A673 (cell line): Measurements from ENCODE around the gene ARMC12. TPM values are rescaled to one million over a fixed set of nuclear protein-coding genes. Genes with fewer than 3 reads are reported as not detected.

Experiments
- BruUV-seq: library from RNA; stranded (reverse); fragments of 400-500 nt; replicated peaks from 2 replicates; lab custom pipeline; 2021; lab: Mats Ljungman, UMichigan
- CTCF ChIA-PET: fragments of 300-600 bp; sonication (Branson Sonifier 250); formaldehyde crosslinking; loops from one replicate; lab custom pipeline; 2022; ENCODE audit warnings: antibody characterized with exemption; lab: Charles Lee
- POLR2A ChIA-PET: fragments of 300-600 bp; sonication (Branson Sonifier 250); formaldehyde crosslinking; loops from one replicate; lab custom pipeline; 2022; ENCODE audit warnings: antibody characterized with exemption; ENCODE audit not compliant: low non-redundant PET; lab: Charles Lee
- DNase-seq: peaks from one replicate; pipeline ENCODE4 v3.0.0-alpha.2; 2015; ENCODE audit warnings: low spot score
- H3K27ac ChIP-seq: fragments of 200-600 bp; sonication (generic); 2 replicates; pipeline ENCODE4 v1.5.1; 2016; ENCODE audit warnings: mixed run types, low read depth, mild to moderate bottlenecking, mixed read lengths, antibody characterized with exemption, low read length; ENCODE audit not compliant: poor library complexity, severe bottlenecking
- H3K27me3 ChIP-seq: fragments of 200-600 bp; sonication (generic); replicated peaks from 2 replicates; pipeline ENCODE4 v1.6.1; 2017; ENCODE audit warnings: mixed run types, low read depth, mild to moderate bottlenecking, mixed read lengths, antibody characterized with exemption, low read length; ENCODE audit not compliant: insufficient read depth, poor library complexity
- H3K36me3 ChIP-seq: fragments of 200-600 bp; sonication (generic); 2 replicates; pipeline ENCODE4 v1.6.1; 2016; ENCODE audit warnings: mixed run types, mild to moderate bottlenecking, mixed read lengths, antibody characterized with exemption, low read length; ENCODE audit not compliant: insufficient read depth, poor library complexity, severe bottlenecking
- H3K4me1 ChIP-seq: fragments of 200-600 bp; sonication (generic); 2 replicates; pipeline ENCODE4 v1.6.1; 2017; ENCODE audit warnings: mixed run types, mild to moderate bottlenecking, mixed read lengths, antibody characterized with exemption, low read length; ENCODE audit not compliant: insufficient read depth, poor library complexity, severe bottlenecking
- H3K4me3 ChIP-seq: fragments of 200-600 bp; sonication (generic); 2 replicates; pipeline ENCODE4 v1.5.1; 2016; ENCODE audit warnings: low read depth, mixed run types, mild to moderate bottlenecking, mixed read lengths, low read length; ENCODE audit not compliant: poor library complexity, severe bottlenecking
- H3K9me3 ChIP-seq: fragments of 200-600 bp; sonication (generic); 2 replicates; pipeline ENCODE4 v1.6.1; 2016; ENCODE audit warnings: mixed run types, low read depth, mild to moderate bottlenecking, mixed read lengths, antibody characterized with exemption, low read length; ENCODE audit not compliant: poor library complexity, severe bottlenecking
- CTCF ChIP-seq: fragments of 300-800, 200-600 bp; sonication (generic); conservative IDR thresholded peaks from 2 replicates; pipeline ENCODE4 v1.5.1; 2017; ENCODE audit warnings: low read depth, mild to moderate bottlenecking, antibody characterized with exemption, low read length, moderate library complexity, mixed read lengths
- EZH2 ChIP-seq: fragments of 200-600 bp; sonication (generic); IDR thresholded peaks from 2 replicates; pipeline ENCODE4 v1.6.1; 2017; ENCODE audit warnings: borderline replicate concordance, low read depth, mild to moderate bottlenecking, mixed read lengths, antibody characterized with exemption, low read length; ENCODE audit not compliant: poor library complexity, severe bottlenecking
- intact Hi-C: fragments of 100-400 bp; cut with micrococcal nuclease; formaldehyde crosslinking; loops from one replicate; pipeline ENCODE4 v1.10.0; 2022; ENCODE audit not compliant: unreplicated experiment
- total RNA-seq: library from RNA; stranded (reverse); gene quantifications from 2 replicates; pipeline ENCODE4 v1.2.3, GENCODE V29; 2021

Gene ARMC12
- total RNA-seq, 1 experiment from 2014 or later, result 1.0 TPM

GRCh38 chr6:35708585-35708984, 28.2 kb upstream of the ARMC12 start:
- no peaks in the 10 kb centered on the region for H3K27me3 ChIP-seq
- ChIA-PET POLR2A (no interaction called here), CTCF (no interaction called here)
- TF ChIP-seq EZH2, result no peak
- no peak for TF ChIP-seq CTCF
- no peaks in the 10 kb centered on the region for H3K36me3 ChIP-seq
- no peak for DNase-seq
- intact Hi-C loops, result no loop called here
- BruUV-seq, result no TSS peak
- H3K4me3 ChIP-seq, result no peak overlapping the region
- no peak overlapping the region for H3K27ac ChIP-seq
- no peaks in the 10 kb centered on the region for H3K4me1 ChIP-seq
- H3K9me3 ChIP-seq, result no peaks in the 10 kb centered on the region

GRCh38 chr6:35710241-35710847, 26.5 kb upstream of the ARMC12 start:
- Histone ChIP-seq H3K27me3 (no peaks in the 10 kb centered on the region), H3K4me1 (no peaks in the 10 kb centered on the region), H3K4me3 (no peak overlapping the region), H3K36me3 (no peaks in the 10 kb centered on the region), H3K27ac (no peak overlapping the region), H3K9me3 (no peaks in the 10 kb centered on the region)
- CTCF ChIA-PET, result no interaction called here
- BruUV-seq, result no TSS peak
- no peak for DNase-seq
- TF ChIP-seq CTCF, result no peak
- no peak for TF ChIP-seq EZH2
- intact Hi-C loops, result no loop called here
- POLR2A ChIA-PET, result no interaction called here

GRCh38 chr6:35711731-35712130, 25.1 kb upstream of the ARMC12 start:
- intact Hi-C loops, result no loop called here
- Histone ChIP-seq H3K9me3 (no peaks in the 10 kb centered on the region), H3K36me3 (no peaks in the 10 kb centered on the region), H3K4me3 (no peak overlapping the region), H3K27ac (no peak overlapping the region), H3K27me3 (no peaks in the 10 kb centered on the region), H3K4me1 (no peaks in the 10 kb centered on the region)
- ChIA-PET CTCF (interaction anchor here (0.6 kb wide), 1 partner anchor 572 kb away, joined by 4 read pairs; no protein-coding TSS in a partner anchor), POLR2A (no interaction called here)
- TF ChIP-seq EZH2, result no peak
- TF ChIP-seq CTCF, result no peak
- no TSS peak for BruUV-seq
- DNase-seq, result no peak
